ENCODE measurements around the gene SRRD. TPM values are rescaled to one million over a fixed set of nuclear protein-coding genes. Genes with fewer than 3 reads are reported as not detected.

SRRD gene
- total RNA-seq, 1 experiment from 2014 or later, result 25.1 TPM

DNA sequence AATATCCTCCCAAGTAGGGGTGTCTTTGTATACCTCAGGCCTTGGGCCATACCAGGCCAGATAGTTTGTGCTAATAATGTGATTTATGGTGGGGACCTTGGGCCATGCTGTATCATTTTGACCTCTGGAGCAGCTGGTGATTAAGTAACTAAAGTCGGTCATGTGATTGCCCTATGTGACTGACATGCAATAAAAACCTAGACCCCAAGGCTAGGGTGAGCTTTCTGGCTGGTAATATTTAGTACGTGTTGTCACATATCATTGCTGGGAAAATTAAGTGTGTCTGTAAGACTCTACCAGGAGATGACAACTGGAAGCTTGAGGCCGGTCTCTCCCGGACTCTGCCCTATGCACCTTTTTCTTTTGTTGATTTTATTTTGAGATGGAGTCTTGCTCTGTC is 41.2 kb downstream of the SRRD start (continued):
- no peak for TF ChIP-seq JAZF1 (CRISPR knock-in tag; IDR thresholded peaks at IDR 0.05)
- TF ChIP-seq ZBTB43 (CRISPR knock-in tag; IDR thresholded peaks at IDR 0.05), result no peak
- TF ChIP-seq RELA (CRISPR knock-in tag; IDR thresholded peaks at IDR 0.05; ENCODE audit: borderline replicate concordance), result no peak
- no peak for TF ChIP-seq PREB (CRISPR knock-in tag; IDR thresholded peaks at IDR 0.05; ENCODE audit: borderline replicate concordance)
- TF ChIP-seq ZNF219 (CRISPR knock-in tag; IDR thresholded peaks at IDR 0.05; ENCODE audit: borderline replicate concordance), result no peak
- TF ChIP-seq PRRX2 (CRISPR knock-in tag; IDR thresholded peaks at IDR 0.05), result no peak

- H3K9me3 Mint-ChIP-seq, result no peaks in the 10 kb centered on the region
- TF ChIP-seq CREB1 (CRISPR knock-in tag; IDR thresholded peaks at IDR 0.05) (no peak), GRHL2 (CRISPR knock-in tag; IDR thresholded peaks at IDR 0.05; ENCODE audit: insufficient replicate concordance, severe bottlenecking) (no peak), ZNF121 (CRISPR knock-in tag; IDR thresholded peaks at IDR 0.05) (no peak), CBFB (CRISPR knock-in tag; IDR thresholded peaks at IDR 0.05; ENCODE audit: low read depth) (no peak), FOXK1 (CRISPR knock-in tag; IDR thresholded peaks at IDR 0.05) (no peak), NFE2L1 (CRISPR knock-in tag; IDR thresholded peaks at IDR 0.05) (no peak), FOXP1 (CRISPR knock-in tag; IDR thresholded peaks at IDR 0.05; ENCODE audit: borderline replicate concordance) (no peak), ELF4 (CRISPR knock-in tag; IDR thresholded peaks at IDR 0.05; ENCODE audit: low read depth) (no peak), EMX1 (CRISPR knock-in tag; IDR thresholded peaks at IDR 0.05) (no peak)
- TF ChIP-seq, protein P1, sequence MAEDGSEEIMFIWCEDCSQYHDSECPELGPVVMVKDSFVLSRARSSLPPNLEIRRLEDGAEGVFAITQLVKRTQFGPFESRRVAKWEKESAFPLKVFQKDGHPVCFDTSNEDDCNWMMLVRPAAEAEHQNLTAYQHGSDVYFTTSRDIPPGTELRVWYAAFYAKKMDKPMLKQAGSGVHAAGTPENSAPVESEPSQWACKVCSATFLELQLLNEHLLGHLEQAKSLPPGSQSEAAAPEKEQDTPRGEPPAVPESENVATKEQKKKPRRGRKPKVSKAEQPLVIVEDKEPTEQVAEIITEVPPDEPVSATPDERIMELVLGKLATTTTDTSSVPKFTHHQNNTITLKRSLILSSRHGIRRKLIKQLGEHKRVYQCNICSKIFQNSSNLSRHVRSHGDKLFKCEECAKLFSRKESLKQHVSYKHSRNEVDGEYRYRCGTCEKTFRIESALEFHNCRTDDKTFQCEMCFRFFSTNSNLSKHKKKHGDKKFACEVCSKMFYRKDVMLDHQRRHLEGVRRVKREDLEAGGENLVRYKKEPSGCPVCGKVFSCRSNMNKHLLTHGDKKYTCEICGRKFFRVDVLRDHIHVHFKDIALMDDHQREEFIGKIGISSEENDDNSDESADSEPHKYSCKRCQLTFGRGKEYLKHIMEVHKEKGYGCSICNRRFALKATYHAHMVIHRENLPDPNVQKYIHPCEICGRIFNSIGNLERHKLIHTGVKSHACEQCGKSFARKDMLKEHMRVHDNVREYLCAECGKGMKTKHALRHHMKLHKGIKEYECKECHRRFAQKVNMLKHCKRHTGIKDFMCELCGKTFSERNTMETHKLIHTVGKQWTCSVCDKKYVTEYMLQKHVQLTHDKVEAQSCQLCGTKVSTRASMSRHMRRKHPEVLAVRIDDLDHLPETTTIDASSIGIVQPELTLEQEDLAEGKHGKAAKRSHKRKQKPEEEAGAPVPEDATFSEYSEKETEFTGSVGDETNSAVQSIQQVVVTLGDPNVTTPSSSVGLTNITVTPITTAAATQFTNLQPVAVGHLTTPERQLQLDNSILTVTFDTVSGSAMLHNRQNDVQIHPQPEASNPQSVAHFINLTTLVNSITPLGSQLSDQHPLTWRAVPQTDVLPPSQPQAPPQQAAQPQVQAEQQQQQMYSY (CRISPR knock-in tag; IDR thresholded peaks at IDR 0.05), result no peak
- DNase-seq (ENCODE audit: low spot score) (no peak), ATAC-seq (no peak)
- ChIA-PET CTCF (no interaction called here), POLR2A (no interaction called here)
- H3K27ac Mint-ChIP-seq, result no peak overlapping the region
- H3K36me3 Mint-ChIP-seq, result peaks cover 55% of the 10 kb centered on the region
- H3K27me3 Mint-ChIP-seq (ENCODE audit: low read depth), result no peaks in the 10 kb centered on the region
- H3K4me3 Mint-ChIP-seq, result no peak overlapping the region
- H3K4me1 Mint-ChIP-seq, result no peaks in the 10 kb centered on the region
Observed at GRCh38 chr22:26525946-26526564, 42.4 kb downstream of the SRRD start.

DNA sequence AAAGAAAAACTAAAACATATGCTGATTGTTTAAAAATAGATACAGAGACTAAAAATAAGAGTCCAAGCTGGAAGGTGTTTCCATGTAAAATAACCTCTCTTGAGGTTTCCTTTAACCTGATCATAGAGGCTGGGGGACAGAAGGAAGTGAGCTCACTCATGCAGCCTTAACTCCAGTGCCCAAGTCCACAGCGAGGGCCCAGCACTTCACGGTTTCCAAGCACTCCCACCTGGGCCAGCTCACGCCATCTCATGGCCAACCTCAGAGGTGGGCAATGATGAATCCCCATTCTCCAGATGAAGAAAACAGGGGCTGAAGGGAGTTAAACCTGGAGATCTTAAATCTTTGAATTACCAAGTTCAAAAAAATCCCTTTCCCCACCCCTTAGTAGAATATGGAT is 43.5 kb downstream of the SRRD start:
- TF ChIP-seq ZSCAN18 (CRISPR knock-in tag; IDR thresholded peaks at IDR 0.05), result no peak
- no peak for TF ChIP-seq ZNF317 (CRISPR knock-in tag; IDR thresholded peaks at IDR 0.05; ENCODE audit: borderline replicate concordance, low read depth)
- TF ChIP-seq EMX1 (CRISPR knock-in tag; IDR thresholded peaks at IDR 0.05), result no peak
- TF ChIP-seq, protein P2, sequence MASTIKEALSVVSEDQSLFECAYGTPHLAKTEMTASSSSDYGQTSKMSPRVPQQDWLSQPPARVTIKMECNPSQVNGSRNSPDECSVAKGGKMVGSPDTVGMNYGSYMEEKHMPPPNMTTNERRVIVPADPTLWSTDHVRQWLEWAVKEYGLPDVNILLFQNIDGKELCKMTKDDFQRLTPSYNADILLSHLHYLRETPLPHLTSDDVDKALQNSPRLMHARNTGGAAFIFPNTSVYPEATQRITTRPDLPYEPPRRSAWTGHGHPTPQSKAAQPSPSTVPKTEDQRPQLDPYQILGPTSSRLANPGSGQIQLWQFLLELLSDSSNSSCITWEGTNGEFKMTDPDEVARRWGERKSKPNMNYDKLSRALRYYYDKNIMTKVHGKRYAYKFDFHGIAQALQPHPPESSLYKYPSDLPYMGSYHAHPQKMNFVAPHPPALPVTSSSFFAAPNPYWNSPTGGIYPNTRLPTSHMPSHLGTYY (CRISPR knock-in tag; IDR thresholded peaks at IDR 0.05), result no peak
- TF ChIP-seq, protein P3, sequence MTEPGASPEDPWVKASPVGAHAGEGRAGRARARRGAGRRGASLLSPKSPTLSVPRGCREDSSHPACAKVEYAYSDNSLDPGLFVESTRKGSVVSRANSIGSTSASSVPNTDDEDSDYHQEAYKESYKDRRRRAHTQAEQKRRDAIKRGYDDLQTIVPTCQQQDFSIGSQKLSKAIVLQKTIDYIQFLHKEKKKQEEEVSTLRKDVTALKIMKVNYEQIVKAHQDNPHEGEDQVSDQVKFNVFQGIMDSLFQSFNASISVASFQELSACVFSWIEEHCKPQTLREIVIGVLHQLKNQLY (CRISPR knock-in tag; IDR thresholded peaks at IDR 0.05), result no peak
- TF ChIP-seq ZNF121 (CRISPR knock-in tag; IDR thresholded peaks at IDR 0.05), result no peak
- TF ChIP-seq SP1 (CRISPR knock-in tag; conservative IDR thresholded peaks at IDR 0.05), result no peak
- TF ChIP-seq TCF7 (CRISPR knock-in tag; IDR thresholded peaks at IDR 0.05; ENCODE audit: low read depth), result no peak
- no peak for TF ChIP-seq IRF2 (CRISPR knock-in tag; IDR thresholded peaks at IDR 0.05; ENCODE audit: borderline replicate concordance, low read depth)
- Mint-ChIP-seq H3K4me3 (no peak overlapping the region), H3K9me3 (no peaks in the 10 kb centered on the region), H3K36me3 (peaks cover 64% of the 10 kb centered on the region), H3K4me1 (no peaks in the 10 kb centered on the region), H3K27ac (peak overlapping the region; percentile 66), H3K27me3 (ENCODE audit: low read depth) (no peaks in the 10 kb centered on the region)
- CTCF ChIA-PET, result no interaction called here
- POLR2A ChIA-PET, result no interaction called here
- ATAC-seq (no peak), DNase-seq (ENCODE audit: low spot score) (no peak)
